HG02943 (cell line): ENCODE data around the gene PEX10.
A peak's percentile ranks its signal among the peaks of the same experiment; 100 is the strongest.

Source experiments
- ATAC-seq: cut with Tn5 transposase; IDR thresholded peaks from one replicate; pipeline ENCODE4 v1.9.1; 2021; ENCODE audit warnings: mild to moderate bottlenecking, low read depth, moderate library complexity; ENCODE audit not compliant: unreplicated experiment

PEX10 gene

DNA sequence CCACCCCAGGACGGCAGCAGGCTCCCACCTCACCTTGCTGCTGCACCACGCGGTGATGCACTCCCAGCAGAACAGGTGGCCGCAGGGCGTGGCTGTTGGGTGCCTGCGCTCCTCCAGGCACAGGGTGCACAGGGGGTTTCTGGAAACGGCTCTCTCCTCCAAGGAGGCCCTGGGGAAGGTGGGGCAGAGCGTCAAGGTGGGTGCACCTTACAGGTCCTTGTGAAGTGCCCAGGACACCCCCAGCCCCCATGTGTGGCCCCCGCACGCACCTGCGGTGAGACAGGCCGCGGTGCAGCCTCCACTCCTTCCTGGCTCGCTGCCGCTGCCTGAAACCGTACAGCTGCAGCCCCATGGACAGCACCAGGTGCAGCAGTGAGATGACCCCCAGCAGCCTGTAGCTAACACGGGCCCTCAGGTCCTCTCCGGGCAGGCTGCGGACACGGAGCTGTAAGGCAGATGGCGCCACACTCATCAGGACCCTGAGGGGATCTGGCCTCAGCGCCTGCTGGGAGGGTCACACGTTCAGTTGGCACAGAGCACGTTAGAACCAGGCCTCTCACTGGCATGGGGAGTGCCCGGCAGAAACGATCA is 5.8 kb downstream of the PEX10 start:
- ATAC-seq: no peak

DNA sequence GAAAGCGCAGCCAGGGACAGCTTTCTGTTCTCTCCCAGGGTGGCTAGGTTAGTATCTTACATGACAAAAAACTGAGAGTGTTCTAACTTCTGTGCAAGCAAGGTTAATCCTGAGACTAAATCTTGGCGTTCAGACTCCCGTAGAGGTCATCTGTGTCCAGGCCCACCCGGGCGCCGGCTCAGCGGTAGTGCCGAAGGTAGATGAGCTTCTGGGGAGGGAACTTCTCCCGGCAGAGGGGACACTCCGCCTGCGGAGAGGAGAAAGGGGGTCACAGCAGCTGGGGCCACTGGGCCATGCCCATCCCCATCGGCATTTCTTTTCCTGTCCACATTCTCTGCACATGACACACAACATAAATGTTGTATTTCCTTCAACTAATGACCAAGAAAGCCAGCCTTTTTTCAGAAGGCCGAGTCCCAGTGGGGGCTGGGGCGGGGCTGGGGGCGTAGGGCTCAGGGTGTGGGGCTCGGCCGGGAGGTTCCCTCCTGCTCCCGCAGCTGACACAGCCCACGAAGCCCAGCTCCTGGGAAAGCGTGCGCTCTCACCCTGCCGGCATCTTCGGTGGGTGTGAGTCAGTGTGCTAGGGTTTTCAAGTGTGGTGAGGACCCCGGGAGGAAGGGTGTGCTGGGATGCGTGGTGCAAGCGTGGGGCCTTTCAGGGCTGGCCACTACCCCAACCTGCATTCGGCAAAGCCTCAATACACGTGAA is 6.6 kb downstream of the PEX10 start:
- ATAC-seq: no peak

DNA sequence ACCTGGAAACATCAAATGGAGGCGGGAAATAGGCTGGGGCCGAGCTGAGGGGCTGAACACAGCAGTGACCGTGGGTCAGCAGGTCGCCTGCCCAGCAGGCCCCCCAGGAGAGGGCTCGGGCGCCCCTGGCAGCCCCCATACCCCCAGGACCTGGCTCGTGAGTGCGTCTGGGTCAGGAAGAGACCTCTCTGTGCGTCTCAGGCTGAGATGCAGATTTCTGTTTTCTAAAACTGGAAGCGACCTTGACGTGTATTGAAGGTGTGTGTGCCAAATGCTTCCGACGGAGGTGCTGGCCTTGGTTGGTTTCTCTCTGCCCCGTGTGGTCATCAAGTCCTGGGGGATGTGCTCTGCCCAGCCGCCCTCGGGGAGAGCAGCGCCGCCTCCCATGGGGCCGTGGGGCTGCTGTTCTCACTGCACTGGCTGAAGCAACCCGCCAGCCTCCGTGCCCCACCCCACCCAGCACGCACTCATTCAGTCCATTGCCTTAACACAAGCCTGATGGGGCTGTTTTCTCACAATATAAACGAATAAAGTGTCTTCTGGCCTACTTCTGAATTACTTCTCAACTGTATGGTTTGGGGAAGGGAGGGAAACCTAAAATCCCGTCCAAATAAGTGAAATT is 7.4 kb downstream of the PEX10 start:
- ATAC-seq: no peak

DNA sequence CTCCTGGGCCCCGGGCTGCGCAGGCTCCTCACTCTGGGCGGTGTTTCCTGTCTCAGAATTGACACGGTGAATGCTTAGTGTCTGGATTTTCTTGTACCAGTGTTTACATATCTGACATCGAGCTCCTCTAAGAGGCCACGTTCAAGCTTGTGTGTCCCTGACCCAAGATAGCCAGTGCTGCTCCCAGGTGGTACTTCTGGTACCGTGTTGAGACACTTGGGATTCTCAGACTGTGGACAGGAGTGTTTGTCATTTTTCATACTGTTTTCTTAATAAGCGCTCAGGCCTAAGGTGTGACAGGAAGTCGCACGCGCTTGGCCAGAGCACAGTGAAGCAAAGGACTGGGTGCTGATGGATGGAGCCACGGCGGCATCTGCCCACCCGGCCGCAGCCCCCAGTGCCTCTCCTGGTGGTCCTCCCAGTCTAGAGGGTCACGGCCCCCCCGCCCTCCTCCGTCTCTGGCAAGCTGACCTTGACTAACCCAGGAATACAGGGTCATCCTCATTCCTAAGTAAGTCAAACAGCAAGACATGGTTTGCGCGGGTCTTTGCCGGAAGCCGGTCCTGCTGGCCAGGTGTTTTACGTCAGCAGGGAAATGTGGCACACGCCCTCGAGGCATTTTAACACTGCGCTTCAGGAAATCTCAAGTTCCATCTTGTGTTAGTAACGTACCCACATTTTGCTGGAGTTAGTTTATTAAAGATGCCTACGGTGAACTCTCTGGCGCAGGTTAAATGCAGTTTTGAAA is 8.0 kb downstream of the PEX10 start:
- no peak for ATAC-seq

DNA sequence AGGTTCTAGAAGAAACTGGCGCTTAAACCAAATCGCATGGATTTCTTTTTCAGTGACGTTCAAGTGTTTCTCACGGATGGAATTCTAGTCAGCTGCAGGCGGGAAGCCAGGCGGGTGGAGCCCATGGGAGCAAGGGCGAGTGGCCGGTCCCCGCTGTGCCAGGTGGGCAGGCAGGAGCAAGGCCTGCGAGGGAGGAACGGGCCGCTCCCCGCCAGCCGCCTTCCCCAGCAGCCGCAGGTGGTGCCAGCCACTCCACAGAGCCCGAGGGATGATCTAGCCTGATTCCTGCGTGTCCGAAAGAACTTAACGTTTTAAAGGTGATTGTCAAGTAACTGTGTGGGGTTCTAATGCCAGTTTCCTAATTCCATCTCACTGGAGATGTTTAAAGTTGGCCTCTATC is 9.1 kb downstream of the PEX10 start:
- no peak for ATAC-seq

DNA sequence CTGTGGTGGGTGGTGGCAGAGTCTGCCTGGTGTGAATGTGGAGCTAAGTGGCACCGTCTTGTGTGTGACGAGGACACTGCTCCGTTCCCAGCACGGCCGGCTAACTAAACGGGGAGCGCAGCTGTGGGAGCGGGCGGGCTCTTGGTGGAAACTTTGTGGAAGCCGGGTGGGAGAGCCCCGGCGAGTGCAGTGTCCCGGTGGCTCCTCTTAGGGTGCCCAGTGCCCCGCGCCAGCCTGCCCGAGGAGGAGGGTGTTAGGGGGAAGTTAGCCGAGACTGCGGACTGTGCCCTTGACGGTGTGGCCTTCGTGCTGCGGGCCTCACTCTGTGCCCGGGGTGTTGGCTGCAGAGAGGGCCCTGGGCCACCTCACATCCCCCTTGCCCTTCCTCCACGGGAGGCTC is 9.9 kb downstream of the PEX10 start:
- ATAC-seq: no peak

DNA sequence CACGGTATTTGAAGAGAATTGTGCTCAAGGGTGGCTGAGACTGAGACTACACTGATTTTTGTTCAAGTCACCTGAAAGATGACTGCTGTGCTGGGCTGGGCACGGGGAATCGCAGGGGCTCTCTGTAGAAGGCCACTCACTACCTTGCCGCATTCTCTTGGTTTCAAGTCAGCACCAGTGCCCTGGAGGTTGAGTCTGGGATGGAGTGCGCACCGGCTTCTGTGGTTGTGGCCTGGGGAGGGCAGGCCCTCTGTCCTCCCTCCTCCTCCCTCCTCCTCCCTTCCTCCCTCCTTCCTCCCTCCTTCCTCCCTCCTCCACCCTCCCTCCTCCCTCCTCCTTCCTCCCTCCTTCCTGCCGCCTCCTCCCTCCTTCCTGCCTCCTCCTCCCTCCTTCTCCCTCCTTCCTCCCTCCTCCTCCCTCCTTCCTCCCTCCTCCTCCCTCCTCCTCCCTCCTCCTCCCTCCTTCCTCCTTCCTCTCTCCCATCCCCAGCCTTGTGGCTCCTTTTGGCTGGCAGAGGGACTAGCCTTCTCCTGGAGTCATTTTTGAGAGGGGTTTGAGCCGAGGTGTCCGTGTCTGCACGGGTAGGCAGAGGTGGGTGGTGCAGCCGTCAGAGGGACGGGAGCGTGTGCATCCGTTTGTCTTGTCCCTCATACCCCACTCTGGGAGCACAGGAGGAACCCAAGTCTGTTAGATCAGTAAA is 11.3 kb downstream of the PEX10 start:
- no peak for ATAC-seq

DNA sequence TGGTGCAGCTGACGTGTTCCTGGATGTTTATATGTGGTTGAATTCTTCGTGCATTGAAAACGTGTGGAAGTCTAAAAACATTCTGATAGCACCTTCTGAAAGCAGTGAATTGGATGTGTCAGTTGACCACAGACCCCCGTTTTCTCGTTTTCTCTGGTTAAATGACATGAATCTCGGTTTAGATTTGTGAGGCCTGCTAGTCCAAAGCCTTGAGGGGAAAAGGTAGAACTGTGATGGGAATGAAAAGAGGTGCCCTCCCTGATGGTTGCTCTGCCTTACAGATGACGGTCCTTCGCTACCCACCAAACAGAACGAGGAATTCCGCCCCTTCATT is 11.8 kb downstream of the PEX10 start:
- no peak for ATAC-seq

DNA sequence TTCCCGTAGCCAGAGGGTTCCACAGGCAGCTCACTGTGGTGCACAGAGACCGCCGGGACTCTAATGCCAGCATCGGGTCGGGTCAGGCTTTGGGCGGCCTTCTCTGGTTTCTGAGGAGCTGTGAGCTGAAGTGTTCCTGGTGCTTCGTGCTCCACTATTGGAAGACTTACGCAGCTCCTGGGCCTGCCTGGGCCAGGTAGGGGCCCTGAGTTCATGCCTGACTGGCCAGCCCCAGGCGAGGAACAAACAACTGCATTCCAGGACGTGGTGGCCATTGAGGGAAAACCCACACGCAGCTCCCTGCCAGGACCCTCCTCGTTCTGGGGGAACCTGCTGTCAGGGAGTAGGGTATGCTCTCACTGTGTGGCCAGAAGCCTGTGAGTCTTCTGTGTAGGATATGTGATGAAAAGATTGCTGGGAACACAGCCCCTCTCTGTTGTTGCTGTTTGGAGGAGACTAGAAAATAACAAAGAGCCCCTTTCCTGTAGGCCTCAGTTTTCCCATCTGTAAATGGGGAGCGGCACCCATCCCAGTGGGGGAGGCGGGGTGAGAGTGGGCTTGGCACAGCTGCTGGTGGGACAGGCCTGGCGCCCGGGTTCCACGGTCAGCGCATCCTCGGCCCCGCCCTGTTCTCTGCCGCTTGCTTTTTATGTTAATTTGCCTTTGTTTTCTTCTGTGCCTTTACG is 12.3 kb downstream of the PEX10 start:
- no peak for ATAC-seq

DNA sequence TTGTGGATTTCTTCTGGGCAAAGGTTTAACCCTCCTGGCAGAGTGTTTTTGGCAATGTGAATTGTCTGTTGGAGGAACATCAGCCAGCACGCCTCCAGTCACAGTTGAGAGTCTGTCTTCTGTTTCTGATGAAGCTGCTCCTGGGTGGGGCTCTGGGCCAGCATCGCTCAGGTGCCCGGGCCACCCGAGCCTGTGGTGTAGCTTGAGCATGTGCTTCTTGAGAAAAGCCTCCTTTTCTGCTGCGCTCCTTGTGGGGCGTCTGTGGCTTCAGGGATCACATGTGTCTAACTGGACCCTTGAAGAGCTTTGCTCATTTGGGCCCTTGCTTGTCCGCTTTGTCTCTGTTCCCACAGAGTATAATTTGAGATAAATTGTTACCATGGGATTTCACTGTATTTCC is 13.5 kb downstream of the PEX10 start:
- ATAC-seq: no peak

DNA sequence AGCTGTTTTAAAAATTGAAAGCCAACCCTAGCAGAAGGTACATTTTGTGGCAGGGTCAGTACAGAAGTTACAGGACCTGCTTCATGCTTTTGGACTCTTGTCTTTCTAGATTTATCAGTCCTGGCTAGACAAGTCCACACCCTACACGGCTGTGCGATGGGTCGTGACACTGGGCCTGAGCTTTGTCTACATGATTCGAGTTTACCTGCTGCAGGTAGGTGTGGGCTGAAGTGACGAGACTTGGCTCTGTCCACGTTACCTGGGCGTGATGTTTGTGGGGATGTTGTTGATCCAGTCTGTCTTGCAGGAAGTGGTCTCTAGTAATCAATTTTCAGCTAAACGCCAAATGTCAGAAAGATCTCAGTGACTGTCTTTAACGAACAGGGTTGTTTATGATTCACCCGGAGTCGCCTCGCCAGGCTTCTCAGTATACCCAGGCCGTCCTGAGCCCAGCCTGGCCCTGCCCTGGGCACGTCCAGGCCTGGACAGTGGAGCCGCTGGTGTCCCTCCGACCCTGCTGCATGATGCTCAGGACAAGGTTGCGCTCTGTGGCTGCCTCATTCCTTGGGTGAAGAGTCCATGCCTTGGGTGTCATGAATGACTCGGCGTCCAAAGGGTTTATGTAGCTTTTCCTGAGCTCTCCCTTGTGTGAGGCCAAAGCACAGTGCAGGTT is 15.2 kb downstream of the PEX10 start:
- ATAC-seq: no peak

DNA sequence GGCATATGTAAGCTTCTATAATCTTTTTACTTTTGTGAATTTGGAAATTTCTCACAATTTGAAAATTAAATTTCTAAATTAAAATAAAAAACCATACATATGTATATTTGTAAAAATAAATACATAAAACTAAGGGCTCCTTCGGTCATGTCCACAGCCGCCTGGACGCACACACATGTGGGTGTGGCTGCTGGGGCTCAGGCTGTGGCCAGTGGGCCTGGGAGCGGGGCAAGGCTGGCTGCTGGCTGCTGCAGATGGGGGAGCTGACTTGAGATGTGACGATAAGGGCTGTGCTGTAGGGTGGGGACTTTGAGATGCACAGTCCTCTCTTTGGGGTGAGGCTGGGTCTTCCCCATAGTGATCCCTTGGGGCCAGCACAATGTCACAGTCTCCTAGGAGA is 15.9 kb downstream of the PEX10 start:
- ATAC-seq: no peak

DNA sequence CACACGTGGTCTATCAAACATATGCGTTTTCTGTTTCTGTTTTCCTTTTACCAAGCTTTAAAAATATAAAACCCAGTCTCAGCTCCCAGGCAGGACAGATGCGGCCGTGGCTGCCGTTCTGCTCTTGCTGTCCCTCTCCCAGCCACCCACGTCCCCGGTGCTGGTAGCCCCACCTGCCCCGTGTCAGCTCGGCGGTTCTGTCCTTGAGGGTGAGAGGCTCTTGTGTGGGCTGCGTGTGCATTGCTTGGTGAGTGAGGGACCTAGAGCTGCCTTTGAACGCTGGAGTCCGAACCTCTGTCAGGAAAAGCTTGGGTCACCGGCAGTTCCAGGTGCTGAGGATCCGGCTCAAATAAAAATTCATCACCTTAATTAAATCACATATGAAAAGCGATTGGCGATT is 16.3 kb downstream of the PEX10 start:
- ATAC-seq: no peak

DNA sequence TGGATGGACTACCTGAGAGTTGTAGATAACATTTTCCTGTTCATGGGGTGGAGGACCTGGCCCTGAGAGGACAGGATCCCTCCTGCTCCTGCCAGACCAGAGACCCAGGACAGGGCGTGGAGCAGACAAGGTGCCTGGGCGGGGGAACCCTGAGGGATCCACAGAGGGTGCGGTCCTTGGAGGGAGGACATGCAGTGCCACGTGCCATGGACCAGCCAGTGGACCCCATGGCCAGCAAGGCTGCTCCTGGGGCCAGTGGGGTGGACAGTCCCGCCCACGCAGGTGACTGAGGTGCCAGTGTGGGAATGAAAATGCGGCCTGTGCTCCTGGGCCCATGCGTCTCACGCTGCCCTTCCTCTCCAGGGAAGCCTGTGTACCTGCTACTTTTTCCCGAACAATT is 17.1 kb downstream of the PEX10 start:
- ATAC-seq: no peak

DNA sequence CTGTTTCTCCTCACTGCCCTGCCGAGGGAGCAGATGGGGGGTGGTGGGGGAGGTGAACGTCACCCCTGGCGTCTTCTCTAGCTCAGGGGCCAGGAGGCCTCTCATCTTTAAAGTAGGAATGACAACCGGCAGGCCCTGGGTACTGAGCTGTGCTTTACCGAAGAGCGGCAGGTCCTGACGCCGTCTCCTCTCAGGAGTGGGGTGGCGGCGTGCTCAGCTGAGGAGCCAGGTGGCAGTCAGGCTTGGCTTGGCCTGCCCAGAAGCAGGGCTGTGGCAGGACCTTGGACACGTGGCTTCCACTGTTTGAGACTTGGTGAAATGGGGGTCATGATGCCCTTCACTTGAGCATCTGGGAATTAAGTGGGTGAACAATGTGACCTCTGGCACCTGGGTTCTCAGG is 17.6 kb downstream of the PEX10 start:
- no peak for ATAC-seq

DNA sequence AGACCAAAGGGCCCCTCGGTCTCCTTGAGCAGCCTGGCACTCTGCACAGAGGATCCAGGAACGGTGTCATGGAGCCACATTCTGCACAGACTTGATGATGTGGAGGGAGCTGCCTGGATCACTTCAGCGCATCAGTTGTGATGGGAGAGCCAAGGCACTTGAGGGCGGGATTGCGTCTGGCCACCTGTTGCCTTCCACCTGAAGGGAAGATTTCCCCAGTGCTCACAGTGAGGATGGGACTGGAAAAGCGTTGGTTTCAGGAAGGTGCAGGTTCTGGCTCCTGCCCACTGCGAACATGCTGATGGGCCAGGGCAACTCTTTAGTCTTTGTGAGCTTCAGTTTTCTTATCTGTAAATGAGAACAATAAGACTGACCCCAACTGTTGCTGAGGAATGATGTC is 18.1 kb downstream of the PEX10 start:
- no peak for ATAC-seq

DNA sequence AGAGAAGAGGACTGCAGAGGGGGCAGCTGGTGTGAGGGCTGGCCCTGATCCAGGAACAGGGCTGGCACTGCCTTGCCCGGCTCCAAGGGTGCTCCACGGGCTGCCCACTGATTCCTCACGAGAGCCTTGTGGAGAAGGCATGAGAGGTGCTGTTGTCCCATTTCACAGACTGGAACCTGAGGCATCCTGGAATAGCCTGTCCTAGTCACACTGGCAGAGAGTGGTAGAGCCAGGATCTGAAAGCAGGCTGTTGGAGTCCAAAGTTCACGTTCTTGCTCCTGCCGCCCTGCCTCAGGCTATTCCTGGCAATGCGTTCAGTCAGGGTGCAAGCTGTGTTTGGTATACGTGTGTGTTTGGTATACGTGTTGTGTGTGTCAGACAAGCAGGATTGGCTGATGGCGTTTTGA is 18.9 kb downstream of the PEX10 start:
- no peak for ATAC-seq

DNA sequence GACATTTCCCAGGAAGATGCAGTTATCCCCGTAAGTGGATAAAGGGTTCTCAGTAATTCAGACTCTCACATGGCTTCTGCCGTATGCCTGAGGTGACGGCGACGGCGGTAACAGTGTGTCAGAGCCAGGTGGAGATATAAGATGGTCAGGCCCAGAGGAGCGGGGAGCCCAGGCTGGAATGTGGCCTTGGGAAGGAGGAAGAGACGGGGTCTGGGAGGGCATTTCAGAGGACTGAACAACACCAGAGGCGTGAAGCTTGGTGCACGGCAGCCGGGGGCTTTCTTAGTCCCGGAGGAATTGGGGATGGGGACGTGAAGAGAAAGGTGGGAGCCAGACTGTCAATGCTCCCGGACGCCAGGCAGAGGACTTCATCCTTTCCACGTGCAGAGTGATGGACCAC is 19.7 kb downstream of the PEX10 start:
- ATAC-seq: no peak

DNA sequence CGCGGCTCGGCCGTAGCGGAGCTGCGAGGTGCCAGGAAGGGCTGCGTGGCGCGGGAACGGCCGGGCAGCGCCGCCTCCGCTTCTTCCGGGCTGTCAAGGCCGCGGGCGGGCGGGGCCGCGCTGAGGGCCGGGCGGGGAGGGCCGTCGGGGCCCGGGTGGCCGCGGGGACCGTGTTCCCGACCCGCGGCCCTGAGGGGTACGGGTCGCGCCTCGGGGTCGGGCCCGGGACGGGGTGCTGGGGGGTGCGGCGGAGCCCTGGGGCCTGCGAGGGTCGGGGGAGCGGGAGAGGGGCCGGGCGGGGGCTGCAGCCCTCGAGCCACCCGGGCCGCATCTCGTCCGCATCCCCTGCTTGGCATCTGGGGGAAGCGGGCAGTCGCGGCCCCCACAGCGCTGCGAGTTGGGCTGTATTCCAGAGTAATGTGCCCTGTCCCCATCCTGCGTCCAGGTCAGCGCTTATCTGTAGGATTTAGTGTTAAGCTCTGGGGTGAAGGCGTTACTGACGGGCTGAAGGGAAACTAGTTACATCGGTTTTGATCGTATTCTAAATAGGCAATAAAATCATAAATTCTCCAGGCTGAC is 20.3 kb downstream of the PEX10 start:
- peak; percentile 24 for ATAC-seq
